ENCODE results near the gene INSIG1.

Gene INSIG1

DNA sequence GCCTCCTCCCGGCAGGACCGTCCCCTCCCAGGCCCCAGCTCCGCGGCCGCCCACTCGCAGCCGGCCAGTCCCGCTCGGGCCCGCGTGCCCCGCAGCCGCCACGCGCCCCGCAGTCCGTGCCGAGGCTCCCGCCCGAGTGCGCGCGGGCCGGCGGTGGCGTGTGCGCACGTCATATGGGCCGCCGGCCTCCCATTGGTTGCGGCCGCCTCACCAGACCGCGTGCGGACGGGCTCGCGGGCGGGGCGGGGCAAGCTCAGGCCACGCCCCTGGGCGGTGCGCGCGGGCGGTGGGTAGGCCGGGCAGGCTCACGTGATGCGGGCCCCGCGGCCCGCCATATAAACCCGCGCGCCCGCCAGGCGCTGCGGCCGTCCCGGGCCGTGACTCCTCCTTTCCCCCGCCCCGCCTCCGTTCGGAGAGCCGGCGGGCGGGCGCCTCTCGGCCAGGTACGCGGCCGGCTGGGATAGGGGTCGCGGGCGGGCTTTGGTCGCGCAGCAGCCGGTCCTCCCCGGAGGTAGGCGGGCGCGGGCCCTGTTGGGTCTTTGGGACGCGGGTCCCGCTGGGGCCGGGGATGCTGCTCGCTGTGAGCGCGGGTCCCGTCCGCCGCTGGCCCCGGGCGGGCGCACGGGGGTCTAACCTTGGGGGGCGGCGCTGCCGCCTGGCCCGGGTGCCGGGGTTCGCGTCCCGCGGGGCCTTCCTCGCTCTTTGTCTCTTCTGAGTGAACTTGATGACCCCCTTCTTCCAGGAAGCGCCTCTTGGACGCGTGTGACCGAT lies at the start of gene INSIG1:
INSIG1 (plus strand) TSS at position 362 of the 771 bp plus-strand sequence; CDS start at position 770, 408 bp downstream.
- peaks cover 20% of the 10 kb centered on the region for H3K4me1 ChIP-seq (ENCODE audit: control insufficient read depth, insufficient read depth, low read length)
- peak within 1 kb of the TSS; percentile 67 for H3K4me3 ChIP-seq (ENCODE audit: low read depth, low read length)
- H3K9me3 ChIP-seq (ENCODE audit: control insufficient read depth, insufficient read depth, low read length), result no peaks in the 10 kb centered on the region
- H3K9ac ChIP-seq (ENCODE audit: low read depth, low read length), result peak within 1 kb of the TSS; percentile 43
- H3K27ac ChIP-seq (ENCODE audit: low read depth, low read length), result peak within 1 kb of the TSS; percentile 83
- peaks cover 28% of the 10 kb centered on the region for H3K36me3 ChIP-seq (ENCODE audit: control insufficient read depth, insufficient read depth, low read length)
- no peaks in the 10 kb centered on the region for H3K27me3 ChIP-seq (ENCODE audit: control insufficient read depth, insufficient read depth, low read length)

GRCh38 chr7:155248366-155248756 lies 49.3 kb upstream of the INSIG1 start:
- Histone ChIP-seq H3K27ac (ENCODE audit: low read depth, low read length) (no peak overlapping the region), H3K27me3 (ENCODE audit: control insufficient read depth, insufficient read depth, low read length) (no peaks in the 10 kb centered on the region), H3K9me3 (ENCODE audit: control insufficient read depth, insufficient read depth, low read length) (peaks cover 15% of the 10 kb centered on the region), H3K4me3 (ENCODE audit: low read depth, low read length) (no peak overlapping the region), H3K9ac (ENCODE audit: low read depth, low read length) (no peak overlapping the region), H3K36me3 (ENCODE audit: control insufficient read depth, insufficient read depth, low read length) (no peaks in the 10 kb centered on the region), H3K4me1 (ENCODE audit: control insufficient read depth, insufficient read depth, low read length) (no peaks in the 10 kb centered on the region)

- Histone ChIP-seq H3K4me3 (ENCODE audit: low read depth, low read length) (no peak overlapping the region), H3K27me3 (ENCODE audit: control insufficient read depth, insufficient read depth, low read length) (no peaks in the 10 kb centered on the region), H3K27ac (ENCODE audit: low read depth, low read length) (no peak overlapping the region), H3K4me1 (ENCODE audit: control insufficient read depth, insufficient read depth, low read length) (no peaks in the 10 kb centered on the region), H3K9me3 (ENCODE audit: control insufficient read depth, insufficient read depth, low read length) (no peaks in the 10 kb centered on the region), H3K36me3 (ENCODE audit: control insufficient read depth, insufficient read depth, low read length) (no peaks in the 10 kb centered on the region), H3K9ac (ENCODE audit: low read depth, low read length) (no peak overlapping the region)
These were observed 45.8 kb upstream of the INSIG1 start for GRCh38 chr7:155251831-155252230.

DNA sequence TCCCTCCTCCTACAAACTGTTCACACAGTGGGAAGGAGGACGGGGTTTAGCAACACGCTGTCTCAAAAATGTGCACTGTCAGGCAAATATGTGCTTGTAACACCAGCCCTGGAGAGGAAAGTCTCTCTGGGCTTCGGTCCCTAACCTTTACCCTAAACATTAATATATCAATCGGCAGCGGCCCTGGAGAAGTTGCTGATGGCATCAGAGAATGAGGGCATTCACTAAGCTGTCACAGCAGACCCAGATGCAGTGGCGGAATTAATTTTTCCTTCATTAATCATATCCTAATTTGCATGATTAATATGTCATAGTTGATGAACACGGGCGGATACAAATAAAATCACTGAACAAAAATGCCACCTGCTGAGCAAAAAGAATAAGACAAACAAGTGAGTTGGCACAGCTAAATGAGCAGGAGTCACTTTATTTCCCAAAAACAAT lies 45.2 kb upstream of the INSIG1 start:
- Histone ChIP-seq H3K9me3 (ENCODE audit: control insufficient read depth, insufficient read depth, low read length) (no peaks in the 10 kb centered on the region), H3K9ac (ENCODE audit: low read depth, low read length) (no peak overlapping the region), H3K36me3 (ENCODE audit: control insufficient read depth, insufficient read depth, low read length) (no peaks in the 10 kb centered on the region), H3K4me1 (ENCODE audit: control insufficient read depth, insufficient read depth, low read length) (no peaks in the 10 kb centered on the region), H3K4me3 (ENCODE audit: low read depth, low read length) (no peak overlapping the region), H3K27ac (ENCODE audit: low read depth, low read length) (no peak overlapping the region), H3K27me3 (ENCODE audit: control insufficient read depth, insufficient read depth, low read length) (no peaks in the 10 kb centered on the region)

- H3K9ac ChIP-seq (ENCODE audit: low read depth, low read length), result no peak overlapping the region
- H3K27me3 ChIP-seq (ENCODE audit: control insufficient read depth, insufficient read depth, low read length), result no peaks in the 10 kb centered on the region
- H3K36me3 ChIP-seq (ENCODE audit: control insufficient read depth, insufficient read depth, low read length), result no peaks in the 10 kb centered on the region
- no peak overlapping the region for H3K27ac ChIP-seq (ENCODE audit: low read depth, low read length)
- H3K9me3 ChIP-seq (ENCODE audit: control insufficient read depth, insufficient read depth, low read length), result no peaks in the 10 kb centered on the region
- no peak overlapping the region for H3K4me3 ChIP-seq (ENCODE audit: low read depth, low read length)
- no peaks in the 10 kb centered on the region for H3K4me1 ChIP-seq (ENCODE audit: control insufficient read depth, insufficient read depth, low read length)
These were observed 44.7 kb upstream of the INSIG1 start for GRCh38 chr7:155252892-155253501.

DNA sequence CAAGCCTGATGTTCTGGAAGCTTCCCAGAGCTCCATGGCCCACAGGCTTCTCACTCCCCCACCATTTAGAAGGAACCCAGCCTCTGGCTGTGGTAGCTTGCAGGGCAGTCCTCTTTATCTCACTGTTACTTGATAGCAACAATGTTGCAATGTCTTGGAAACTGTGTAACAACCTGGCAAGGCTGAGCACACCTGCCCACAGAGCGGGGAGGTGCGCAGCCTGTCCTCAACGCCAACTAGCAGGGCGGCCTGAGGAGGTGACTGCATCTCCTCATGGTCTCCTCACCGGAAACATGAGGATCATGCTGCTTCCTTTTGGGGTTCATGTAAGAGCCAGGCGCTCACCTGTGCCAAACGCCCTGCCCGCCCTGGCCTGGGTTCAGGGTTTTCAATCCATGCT lies 43.7 kb upstream of the INSIG1 start:
- Histone ChIP-seq H3K9ac (ENCODE audit: low read depth, low read length) (no peak overlapping the region), H3K27ac (ENCODE audit: low read depth, low read length) (no peak overlapping the region), H3K9me3 (ENCODE audit: control insufficient read depth, insufficient read depth, low read length) (no peaks in the 10 kb centered on the region), H3K36me3 (ENCODE audit: control insufficient read depth, insufficient read depth, low read length) (no peaks in the 10 kb centered on the region), H3K4me1 (ENCODE audit: control insufficient read depth, insufficient read depth, low read length) (no peaks in the 10 kb centered on the region), H3K27me3 (ENCODE audit: control insufficient read depth, insufficient read depth, low read length) (no peaks in the 10 kb centered on the region), H3K4me3 (ENCODE audit: low read depth, low read length) (no peak overlapping the region)

- no peak overlapping the region for H3K4me3 ChIP-seq (ENCODE audit: low read depth, low read length)
- no peak overlapping the region for H3K9ac ChIP-seq (ENCODE audit: low read depth, low read length)
- H3K36me3 ChIP-seq (ENCODE audit: control insufficient read depth, insufficient read depth, low read length), result no peaks in the 10 kb centered on the region
- H3K27me3 ChIP-seq (ENCODE audit: control insufficient read depth, insufficient read depth, low read length), result no peaks in the 10 kb centered on the region
- H3K4me1 ChIP-seq (ENCODE audit: control insufficient read depth, insufficient read depth, low read length), result no peaks in the 10 kb centered on the region
- H3K9me3 ChIP-seq (ENCODE audit: control insufficient read depth, insufficient read depth, low read length), result no peaks in the 10 kb centered on the region
- H3K27ac ChIP-seq (ENCODE audit: low read depth, low read length), result no peak overlapping the region
These were observed 42.6 kb upstream of the INSIG1 start for GRCh38 chr7:155255071-155255470.

- Histone ChIP-seq H3K27ac (ENCODE audit: low read depth, low read length) (no peak overlapping the region), H3K27me3 (ENCODE audit: control insufficient read depth, insufficient read depth, low read length) (no peaks in the 10 kb centered on the region), H3K4me3 (ENCODE audit: low read depth, low read length) (no peak overlapping the region), H3K9me3 (ENCODE audit: control insufficient read depth, insufficient read depth, low read length) (no peaks in the 10 kb centered on the region), H3K4me1 (ENCODE audit: control insufficient read depth, insufficient read depth, low read length) (no peaks in the 10 kb centered on the region), H3K36me3 (ENCODE audit: control insufficient read depth, insufficient read depth, low read length) (no peaks in the 10 kb centered on the region), H3K9ac (ENCODE audit: low read depth, low read length) (no peak overlapping the region)
These were observed 42.1 kb upstream of the INSIG1 start for GRCh38 chr7:155255621-155256020.

GRCh38 chr7:155256081-155256760 lies 41.5 kb upstream of the INSIG1 start:
- no peaks in the 10 kb centered on the region for H3K4me1 ChIP-seq (ENCODE audit: control insufficient read depth, insufficient read depth, low read length)
- no peak overlapping the region for H3K4me3 ChIP-seq (ENCODE audit: low read depth, low read length)
- no peaks in the 10 kb centered on the region for H3K27me3 ChIP-seq (ENCODE audit: control insufficient read depth, insufficient read depth, low read length)
- no peaks in the 10 kb centered on the region for H3K9me3 ChIP-seq (ENCODE audit: control insufficient read depth, insufficient read depth, low read length)
- H3K27ac ChIP-seq (ENCODE audit: low read depth, low read length), result no peak overlapping the region
- no peaks in the 10 kb centered on the region for H3K36me3 ChIP-seq (ENCODE audit: control insufficient read depth, insufficient read depth, low read length)
- no peak overlapping the region for H3K9ac ChIP-seq (ENCODE audit: low read depth, low read length)

DNA sequence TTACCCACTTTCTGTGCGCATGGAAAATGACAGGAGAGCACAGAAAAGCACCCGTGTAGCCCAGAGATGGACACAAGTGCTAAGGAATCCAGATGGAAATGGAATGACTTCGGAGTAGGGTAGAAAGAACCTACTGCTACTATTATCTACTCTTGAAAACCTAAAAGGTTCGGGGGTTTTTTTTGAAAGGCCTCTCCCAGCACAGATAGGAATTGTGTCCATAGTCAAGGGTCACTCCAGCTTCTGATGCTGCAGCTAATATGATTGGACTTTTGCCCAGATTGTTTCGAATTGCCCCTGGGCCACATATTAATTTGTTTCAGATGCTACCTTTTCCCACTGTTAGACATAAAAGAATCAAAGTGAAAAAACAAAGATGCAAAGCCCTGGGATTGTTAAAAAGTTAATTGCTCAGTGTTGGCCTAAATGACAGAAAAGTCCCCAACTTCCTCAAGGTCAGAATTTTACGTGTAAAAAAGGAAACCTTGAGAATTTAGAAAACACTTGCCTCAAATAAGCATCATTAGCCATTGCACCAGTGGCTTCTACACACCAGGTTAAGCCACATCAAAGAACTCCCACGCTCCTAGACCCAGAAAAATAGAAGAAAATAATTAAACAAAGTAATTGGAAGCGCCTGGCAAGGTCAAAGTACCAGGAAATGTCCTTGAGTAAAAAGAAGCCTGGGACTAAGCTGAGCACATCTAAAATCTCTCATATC lies 40.8 kb upstream of the INSIG1 start:
- no peak overlapping the region for H3K4me3 ChIP-seq (ENCODE audit: low read depth, low read length)
- H3K27me3 ChIP-seq (ENCODE audit: control insufficient read depth, insufficient read depth, low read length), result no peaks in the 10 kb centered on the region
- H3K4me1 ChIP-seq (ENCODE audit: control insufficient read depth, insufficient read depth, low read length), result no peaks in the 10 kb centered on the region
- H3K9me3 ChIP-seq (ENCODE audit: control insufficient read depth, insufficient read depth, low read length), result no peaks in the 10 kb centered on the region
- H3K36me3 ChIP-seq (ENCODE audit: control insufficient read depth, insufficient read depth, low read length), result no peaks in the 10 kb centered on the region
- H3K27ac ChIP-seq (ENCODE audit: low read depth, low read length), result no peak overlapping the region
- H3K9ac ChIP-seq (ENCODE audit: low read depth, low read length), result no peak overlapping the region
